ENCODE measurements around the gene FH. TPM values are rescaled to one million over a fixed set of nuclear protein-coding genes. Genes with fewer than 3 reads are reported as not detected.

The FH gene
- total RNA-seq (2014; rRNA removed; shearing (Covaris generic)) = 164 and 172 TPM in 2 replicates
- polyA plus RNA-seq (2014; cell fraction: nucleus; rRNA removed) = 175 and 225 TPM in 2 replicates

DNA sequence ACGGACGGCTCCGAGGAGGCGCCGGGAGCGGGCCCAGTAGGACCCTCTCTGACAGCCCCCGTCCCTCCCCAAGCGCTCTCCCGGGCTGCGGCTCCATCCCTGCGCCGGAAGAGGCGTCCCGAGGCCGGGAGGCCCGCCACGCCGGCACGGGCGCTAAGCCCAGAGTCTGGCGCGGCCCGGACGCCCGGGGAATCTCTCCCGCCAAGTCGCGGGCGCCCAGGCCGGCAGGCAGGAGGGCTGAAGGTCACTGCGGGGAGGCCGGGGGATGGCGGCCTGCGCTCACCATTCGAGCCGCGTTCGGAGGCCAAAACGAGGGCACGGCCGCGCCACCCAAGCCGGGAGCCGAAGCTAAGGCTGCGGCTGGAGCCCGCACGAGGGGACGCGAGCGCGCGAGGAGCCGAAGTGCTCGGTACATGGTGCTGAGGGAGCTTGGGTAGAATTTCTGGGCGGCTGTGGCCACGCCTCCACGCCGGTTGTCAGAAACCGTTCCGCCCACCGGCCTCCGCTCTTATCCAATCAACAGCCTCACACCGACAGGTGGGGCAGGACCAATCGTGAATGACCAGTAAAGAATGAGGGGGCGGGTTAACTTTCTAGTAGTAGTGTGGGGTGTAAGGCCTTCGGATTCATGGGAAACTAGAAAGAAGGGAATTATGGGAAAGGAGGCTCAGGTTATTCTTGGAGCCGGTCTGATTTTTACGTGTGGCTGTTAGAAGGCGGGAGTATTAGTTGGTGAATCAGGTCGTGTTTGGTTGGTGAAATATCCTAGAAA, at the start of gene FH:
Gene FH (minus strand): TSS at position 448 of the 772 bp plus-strand sequence. CDS start 33 bp downstream, at position 415.
- DNase-seq (ENCODE audit: extremely low read depth, low read depth) = peak; percentile 100

DNA sequence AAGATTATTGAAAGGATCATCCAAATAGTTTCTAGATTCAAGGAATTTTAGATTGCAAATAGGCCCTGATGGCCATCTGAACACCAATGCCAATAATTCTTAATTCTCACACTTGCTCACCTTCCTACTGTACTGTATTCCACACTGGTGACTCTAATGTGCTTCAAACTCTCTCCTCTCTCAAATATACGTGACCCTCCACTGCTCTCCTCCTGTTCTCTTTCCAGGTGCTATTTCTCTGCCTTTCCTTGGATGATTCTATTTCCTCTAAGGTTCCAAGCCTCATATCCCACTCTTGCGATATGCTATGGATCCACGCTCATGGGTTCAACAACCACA, 41.3 kb upstream of the FH start:
- DNase-seq (ENCODE audit: extremely low read depth, low read depth) = no peak

DNA sequence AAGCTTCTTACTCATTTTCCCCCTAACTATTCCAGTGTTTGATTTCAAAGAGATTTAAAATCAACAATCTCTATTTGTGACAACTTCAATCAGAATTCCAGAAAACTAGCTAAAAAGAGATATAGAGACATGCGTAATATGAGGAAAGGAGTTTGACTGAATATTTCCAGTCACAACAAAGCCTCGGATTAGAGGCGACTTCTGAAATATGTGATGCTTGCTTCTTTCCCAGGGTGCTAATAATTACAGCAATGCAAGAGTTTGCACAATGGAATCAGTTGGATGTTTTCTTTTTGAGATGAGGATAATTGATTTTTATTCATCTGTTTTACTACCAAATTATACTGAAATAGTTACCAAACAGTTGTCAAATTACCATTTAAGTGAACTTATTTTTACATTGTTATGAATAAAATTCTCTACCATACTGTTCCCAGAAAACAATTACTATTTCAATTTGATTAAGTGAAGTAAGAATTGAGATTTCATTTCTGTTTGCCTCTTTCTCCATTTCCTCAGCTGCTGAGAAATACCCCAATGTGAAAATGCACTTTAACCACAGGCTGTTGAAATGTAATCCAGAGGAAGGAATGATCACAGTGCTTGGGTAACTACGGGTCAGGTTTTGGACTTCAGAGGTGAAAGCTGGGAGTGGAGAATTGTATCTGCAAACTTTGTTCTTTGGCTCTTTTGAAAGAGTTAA, 40.7 kb upstream of the FH start:
- no peak for DNase-seq (ENCODE audit: extremely low read depth, low read depth)

DNA sequence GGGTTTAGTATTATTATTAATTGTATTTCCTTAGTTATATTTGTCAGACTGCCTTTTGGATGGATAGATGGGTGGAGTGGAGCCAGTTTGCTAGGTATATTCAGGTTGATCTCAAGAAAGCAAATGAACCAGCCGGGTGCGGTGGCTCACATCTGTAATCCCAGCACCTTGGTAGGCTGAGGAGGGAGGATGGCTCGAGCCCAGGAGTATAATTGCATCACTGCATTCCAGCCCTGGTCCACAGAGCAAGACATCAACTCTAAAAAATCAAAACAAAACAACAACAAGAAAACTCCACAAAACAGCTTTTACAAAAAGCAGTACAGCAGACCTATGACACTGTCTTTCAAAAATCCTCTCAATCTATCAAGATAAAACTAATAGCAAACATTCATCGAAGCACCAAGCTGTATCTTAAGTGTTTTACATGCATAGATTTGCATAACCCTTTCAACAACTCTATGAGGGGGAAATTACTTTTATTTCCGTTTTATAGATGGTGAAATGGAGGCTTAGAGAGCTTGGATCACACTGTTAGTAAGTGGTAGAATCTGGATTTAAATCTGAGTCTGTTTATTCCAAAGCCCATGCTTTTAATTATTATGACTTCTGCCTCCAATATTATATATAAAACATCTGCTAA, 38.1 kb upstream of the FH start:
- no peak for DNase-seq (ENCODE audit: extremely low read depth, low read depth)

DNA sequence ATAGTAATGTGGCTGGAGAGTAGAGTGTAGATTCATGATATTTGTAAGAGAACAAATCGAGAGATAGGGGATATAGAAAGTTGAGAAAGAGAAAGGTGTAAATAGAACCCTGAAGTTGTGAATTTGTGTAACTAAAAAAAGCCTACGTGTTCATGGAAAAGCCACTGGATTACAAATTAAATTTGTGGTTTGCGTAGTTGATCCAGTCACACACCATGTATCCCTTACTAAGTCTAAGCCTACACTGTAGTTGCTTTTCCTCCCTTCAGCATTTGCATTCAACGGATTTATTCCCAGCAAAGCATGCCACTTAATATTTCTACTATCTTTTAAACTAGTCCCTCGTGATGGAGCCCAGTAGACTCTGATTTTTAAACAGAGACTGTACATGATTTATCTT, 37.5 kb upstream of the FH start:
- no peak for DNase-seq (ENCODE audit: extremely low read depth, low read depth)

DNA sequence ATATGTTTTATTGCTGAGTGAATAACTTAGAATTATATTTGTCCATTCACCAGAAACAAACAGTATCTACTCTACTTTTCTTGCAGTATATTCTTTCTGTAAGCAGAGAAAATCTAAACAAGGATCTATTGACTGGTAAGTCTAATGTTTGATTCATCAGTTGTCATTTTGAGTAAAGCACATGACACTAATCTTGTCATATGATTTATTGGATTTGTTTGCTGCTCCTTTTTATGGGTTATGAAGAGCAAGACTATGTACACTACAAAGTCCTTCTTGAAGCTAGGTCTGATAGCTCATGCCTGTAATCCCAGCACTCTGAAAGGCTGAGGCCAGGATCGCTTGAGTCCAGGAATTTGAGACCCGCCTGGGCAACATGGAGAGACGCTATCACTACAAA, 36.0 kb upstream of the FH start:
- DNase-seq (ENCODE audit: extremely low read depth, low read depth) = no peak

DNA sequence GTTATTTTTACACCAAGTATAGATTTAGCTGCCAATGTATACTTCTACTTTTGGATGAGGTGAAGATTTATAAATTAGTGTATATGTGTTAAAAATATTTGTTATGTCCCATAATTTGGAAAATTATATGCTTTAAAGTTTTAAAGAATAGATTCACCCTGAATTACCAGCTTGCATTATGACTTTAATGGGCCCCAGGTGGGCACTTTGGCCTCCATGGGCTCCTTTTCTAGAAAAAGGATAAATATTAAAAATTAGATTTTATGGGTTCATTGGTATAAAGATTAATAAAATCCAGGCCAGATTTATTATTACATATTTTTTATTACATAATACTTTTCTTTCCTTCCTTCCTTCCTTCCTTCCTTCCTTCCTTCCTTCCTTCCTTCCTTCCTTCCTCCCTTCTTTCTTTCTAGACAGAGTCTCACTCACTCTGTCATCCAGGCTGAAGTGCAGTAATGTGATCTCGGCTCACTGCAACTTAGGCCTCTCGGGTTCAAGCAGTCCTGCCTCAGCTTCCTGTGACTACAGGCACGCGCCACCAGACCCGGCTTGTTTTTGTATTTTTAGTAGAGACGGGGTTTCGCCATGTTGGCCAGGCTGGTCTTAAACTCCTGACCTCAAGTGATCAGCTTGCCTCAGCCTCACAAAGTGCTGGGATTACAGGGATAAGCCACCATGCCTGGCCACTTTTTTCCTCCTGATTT, 34.5 kb upstream of the FH start:
- DNase-seq (ENCODE audit: extremely low read depth, low read depth) = no peak

DNA sequence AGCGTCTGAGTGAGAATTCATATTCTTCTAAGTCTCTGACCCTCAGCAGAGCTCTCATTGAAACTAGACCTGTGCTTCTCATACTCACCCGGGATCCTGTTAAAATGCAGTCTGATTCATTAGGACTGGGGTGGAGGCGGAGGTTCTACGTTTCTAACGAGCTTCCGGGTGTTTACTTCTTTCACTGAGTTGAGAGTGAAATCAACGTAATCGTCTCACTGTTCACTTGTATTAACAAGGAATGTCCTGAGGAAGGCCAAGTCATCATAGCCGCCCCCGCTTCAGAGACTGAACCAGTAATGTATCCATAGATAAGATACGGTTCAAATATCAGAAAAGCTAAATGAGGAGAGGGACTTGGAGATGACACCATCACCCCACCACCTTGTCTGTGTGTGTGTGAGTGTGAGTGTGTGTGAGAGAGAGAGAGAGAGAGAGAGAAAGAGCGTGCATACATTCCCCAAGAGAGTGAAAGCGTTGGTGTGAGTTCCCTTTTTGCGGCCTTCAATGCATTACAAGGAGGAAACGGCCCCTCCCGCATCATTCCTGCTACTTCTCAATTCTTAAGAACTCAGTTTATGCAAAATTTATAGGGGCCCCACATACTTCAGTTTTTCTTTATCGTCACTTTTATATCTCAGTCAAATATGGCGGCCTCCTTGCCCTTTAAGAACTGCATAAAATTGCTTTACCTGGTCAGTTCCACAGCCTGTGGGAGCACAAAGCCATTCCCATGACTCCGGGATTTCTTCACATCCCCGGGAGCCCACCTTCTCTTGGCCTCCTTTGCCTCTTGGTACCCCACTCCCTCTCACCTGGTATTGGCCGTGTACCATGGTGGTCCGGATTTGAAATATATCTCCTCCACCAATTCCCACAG, 32.4 kb upstream of the FH start:
- DNase-seq (ENCODE audit: extremely low read depth, low read depth) = no peak

DNA sequence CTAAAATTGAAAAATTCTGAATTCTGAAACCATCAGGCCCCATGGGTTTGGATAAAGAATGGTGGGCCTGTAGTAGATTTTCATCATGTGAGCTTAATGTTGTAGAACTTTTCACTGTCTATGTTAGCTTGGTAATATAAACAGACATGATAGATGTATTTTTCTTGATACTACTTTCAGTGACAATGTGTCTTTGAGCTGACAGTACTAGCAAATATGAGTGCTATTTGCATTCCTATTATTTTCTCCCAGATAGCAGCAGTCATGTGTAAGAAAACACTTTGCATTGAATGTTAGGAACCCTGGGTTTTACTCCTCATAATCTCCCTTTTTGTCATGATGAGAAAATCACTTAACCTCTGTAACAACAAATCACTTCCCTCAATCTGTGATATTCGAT, 30.8 kb upstream of the FH start:
- no peak for DNase-seq (ENCODE audit: extremely low read depth, low read depth)

DNA sequence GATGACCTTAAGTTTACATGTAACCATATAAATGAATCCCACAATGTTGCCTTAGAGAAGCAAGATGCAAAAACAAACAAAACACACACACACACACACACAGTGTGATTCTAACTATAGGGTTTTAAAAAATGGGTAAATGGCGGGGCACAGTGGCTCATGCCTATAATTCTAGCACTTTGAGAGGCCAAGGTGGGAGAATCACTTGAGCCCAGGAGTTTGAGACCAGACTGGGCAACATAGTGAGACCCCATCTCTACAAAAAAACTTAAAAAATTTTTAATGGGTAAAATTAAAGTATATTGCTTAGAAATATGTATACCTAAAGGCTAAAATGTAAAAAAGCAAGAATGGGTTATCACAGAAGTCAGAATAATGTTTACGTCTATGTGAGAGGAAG, 28.5 kb upstream of the FH start:
- DNase-seq (ENCODE audit: extremely low read depth, low read depth) = no peak

DNA sequence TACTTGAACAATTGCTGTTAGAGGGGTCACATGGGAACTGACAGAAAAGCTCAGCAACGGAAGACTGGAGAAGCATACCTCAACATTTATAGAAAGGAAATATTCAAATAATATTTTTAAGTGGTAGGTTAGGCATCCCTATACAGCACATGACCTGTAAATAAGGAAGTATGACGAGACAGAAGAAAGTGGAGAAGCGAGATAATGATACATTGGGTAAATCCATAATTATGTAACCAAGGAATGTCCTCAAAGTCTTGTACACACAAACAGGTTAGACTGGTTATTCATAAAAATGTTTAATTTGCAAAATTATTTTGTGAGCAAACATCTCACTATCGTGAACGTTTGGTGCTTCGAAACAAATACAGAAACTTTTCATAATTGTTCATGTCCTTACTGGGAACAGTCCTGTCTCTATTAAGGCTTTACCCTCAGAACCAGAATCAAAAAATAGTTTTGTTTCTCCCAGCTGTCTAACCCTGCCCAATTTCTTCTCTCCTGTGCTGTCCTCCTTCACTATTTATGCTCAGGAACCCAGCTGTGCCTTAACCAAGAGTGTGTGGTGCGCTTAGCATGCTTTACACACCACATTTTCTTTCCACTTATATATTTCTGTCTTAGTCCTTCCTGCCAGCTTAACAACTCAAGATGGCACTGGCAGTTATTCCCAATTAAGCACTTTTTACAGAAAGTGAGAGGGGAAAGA, 22.8 kb upstream of the FH start:
- no peak for DNase-seq (ENCODE audit: extremely low read depth, low read depth)

DNA sequence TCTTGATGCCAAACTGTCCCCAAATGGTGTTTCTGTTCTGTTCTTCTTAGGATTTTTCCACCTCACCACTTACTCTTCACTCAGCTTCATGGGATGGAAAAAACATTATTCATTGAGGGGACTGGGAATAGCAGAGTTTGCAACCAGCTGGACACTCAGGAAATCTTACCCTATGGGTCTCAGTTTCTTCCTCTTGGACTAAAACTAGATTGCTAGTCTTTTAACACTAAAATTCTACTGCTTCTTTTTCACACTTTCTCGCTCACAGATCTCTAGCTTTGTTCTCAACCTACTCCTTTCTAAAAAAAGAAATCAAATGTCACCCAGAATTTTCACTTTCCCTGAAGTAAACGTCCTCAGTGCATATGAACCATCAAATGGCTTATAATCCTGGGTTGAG, 17.4 kb upstream of the FH start:
- no peak for DNase-seq (ENCODE audit: extremely low read depth, low read depth)

DNA sequence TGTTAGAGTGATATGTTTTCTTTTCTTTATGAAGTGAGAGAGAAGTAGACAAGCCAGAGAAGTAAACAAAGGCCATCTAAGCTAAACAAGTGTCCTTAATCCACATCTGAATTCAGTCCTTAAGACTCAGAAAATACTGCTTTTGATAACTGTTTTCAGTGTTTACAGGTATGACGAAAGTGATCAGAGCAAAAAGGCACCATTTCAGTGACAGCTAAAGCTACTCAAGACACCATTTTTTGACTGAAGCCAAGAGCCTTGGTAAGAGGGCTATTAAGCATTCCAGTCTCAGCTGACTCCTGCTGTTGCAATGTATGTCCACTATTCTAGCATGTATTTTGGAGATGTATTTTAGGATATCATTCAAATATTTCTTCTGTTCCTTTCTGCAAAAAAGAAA, 16.7 kb upstream of the FH start:
- no peak for DNase-seq (ENCODE audit: extremely low read depth, low read depth)

DNA sequence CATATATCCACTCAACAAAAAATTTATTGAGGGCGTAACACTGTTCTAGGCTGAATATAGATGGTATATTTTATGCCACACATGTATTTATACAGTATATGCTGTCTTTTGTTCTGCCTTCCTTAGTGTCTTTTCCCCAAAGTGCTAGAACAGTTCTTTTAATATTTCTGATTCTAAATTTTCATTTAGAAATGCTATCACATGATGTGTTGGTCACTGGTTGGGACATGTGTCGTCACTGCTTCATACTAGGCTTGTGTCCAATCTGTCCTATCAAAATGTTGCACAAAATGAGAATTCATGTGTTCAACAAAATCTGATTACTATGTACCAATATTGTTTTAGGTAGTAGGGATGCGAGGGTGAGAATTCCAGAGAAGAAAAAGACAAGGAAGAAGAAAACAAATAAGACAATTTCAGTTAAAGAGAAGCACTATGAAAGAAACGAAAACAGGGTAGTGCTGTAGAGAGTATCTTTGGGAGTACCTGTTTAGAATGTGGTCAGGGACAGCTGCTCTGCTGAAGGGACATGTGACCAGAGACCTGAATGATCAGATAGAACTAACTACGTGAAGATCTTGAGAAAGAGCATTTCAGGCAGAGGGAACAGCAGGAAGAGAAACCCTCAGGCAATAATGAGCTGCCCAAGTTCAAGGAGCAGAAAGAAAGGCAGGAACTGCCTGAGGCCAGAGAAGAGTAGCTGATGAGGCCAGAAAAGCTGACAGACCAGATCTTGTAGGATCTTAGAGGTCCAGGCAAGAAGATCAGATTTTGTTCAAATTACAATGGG, 14.0 kb upstream of the FH start:
- no peak for DNase-seq (ENCODE audit: extremely low read depth, low read depth)

DNA sequence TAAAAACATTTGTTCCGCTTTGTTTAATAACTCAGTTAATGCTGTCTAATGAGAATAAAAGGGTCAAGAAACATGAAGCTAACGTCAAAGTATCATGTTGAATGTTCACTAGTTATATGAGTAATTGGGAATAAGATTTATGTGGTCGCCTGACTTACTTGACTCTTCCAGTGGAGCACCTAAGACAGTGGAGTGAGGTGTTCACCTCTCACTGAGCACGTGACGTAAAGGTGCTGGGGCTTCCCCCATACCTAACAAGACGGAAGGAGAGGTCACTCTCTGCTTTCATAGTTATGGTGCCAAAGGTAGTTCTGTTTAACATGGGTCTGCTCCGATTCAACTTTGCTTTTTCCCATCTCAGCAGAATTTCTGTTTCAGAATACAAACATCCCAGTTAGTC, 13.3 kb upstream of the FH start:
- no peak for DNase-seq (ENCODE audit: extremely low read depth, low read depth)

DNA sequence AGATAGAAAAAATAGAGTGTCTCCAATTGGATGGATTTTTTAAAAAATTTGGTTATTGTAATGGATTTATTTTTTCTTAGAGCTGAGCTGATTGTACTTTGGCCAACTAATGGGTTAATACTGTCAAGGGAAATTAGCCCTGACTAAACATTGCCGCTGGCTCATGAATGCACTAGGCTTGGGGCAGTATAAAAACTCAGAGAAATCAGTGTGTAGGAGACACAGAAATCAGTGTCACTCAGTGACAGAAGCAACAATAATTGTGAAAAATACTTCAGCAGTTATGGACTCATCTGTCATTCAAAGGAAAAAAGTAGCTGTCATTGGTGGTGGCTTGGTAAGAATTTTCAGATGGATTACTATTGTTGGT, 12.6 kb upstream of the FH start, which contains the start of gene KMO:
Gene KMO (plus strand): TSS at position 217 of the 370 bp plus-strand sequence. CDS start 67 bp downstream, at position 284.
- DNase-seq (ENCODE audit: extremely low read depth, low read depth) = no peak

DNA sequence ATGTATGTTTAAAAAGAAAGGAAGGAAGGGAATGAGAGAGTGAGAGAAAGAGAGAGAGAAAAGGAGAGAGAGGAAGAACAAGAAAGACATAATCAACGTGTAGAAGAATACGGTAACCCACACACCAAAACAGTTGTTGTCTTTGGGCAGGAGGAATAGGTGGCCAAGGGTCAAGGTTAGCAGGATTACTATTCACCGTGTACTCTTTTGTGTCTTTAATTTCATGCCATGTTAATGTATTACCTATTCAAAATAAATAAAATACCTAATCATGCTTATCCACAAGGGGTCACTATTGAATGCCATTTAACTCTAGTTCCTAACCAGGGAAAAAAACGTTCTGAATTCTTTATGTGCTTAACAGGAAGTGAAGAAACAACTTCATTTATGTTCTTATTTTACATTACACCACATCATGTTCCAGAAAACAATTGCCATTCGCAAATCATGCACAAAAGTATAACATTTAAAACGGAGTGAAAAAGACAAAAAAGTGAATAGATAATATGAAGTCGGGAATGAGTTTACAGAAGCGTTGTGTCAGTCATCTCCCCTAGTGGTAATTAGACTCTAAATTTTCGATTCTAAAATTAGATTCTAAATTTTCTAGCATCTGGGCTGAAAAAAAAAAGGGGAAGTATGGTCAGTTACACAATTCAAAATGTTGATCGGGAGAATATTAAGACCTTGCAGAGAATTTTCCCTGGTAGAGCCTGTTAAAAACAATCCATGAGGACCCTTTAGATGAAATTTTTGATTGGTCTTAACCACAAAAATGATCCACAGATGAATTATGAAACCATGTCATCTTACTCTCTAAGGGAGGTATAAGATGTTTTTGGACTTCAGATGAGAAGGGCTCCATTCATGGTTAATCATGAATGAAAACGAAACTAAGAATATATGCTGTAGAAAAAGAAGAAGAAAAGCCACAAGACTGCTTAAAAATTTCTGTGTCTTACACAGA, 11.9 kb upstream of the FH start:
- peak; percentile 82 for DNase-seq (ENCODE audit: extremely low read depth, low read depth)

DNA sequence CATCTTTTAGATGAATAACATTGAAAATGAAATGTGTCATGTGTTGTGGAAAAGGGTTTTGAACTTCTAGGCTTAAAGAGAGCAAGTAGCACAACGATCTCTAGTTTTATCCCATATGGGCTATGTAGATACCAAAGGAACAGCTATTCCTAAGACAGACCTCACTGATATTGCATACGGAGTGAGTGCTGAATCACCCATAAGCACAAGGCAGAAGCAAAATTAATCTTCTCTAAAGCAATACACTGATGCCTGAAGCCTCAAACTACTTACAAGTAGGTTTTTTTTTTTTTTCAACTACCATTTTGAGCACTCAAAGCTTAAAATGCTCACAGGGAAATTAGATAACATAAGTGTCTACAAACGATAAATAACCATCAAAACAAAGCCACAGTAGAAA, 7.6 kb upstream of the FH start:
- DNase-seq (ENCODE audit: extremely low read depth, low read depth) = no peak

Measured in NCI-H460 (cell line).